GM12891 (cell line): ENCODE data around the gene IGFN1.

Experiments used
- POLR2A ChIP-seq: IDR thresholded peaks from 2 replicates; pipeline ENCODE4 v1.6.1; 2011; ENCODE audit warnings: low read depth, low read length, control low read depth
- POLR2AphosphoS5 ChIP-seq: IDR thresholded peaks from 2 replicates; pipeline ENCODE4 v1.6.1; 2011; ENCODE audit warnings: low read depth, low read length, control low read depth
- POU2F2 ChIP-seq: IDR thresholded peaks from 2 replicates; pipeline ENCODE4 v1.6.1; 2011; ENCODE audit warnings: low read depth, mild to moderate bottlenecking, control low read depth, low read length, moderate library complexity
- SPI1 ChIP-seq: IDR thresholded peaks from 2 replicates; pipeline ENCODE4 v1.6.1; 2011; ENCODE audit warnings: low read depth, low read length, control low read depth
- TAF1 ChIP-seq: IDR thresholded peaks from 2 replicates; pipeline ENCODE4 v1.6.1; 2011; ENCODE audit warnings: low read depth, low read length, control low read depth

GRCh38 chr1:201189085-201189484 is 1.5 kb upstream of the IGFN1 start:
- TF ChIP-seq POLR2A (no peak), TAF1 (no peak), POLR2AphosphoS5 (no peak), SPI1 (no peak), POU2F2 (no peak)
